Esophagus (tissue), 2 donors: ENCODE measurements around the gene TLR3. TPM values are rescaled to one million over a fixed set of nuclear protein-coding genes. Genes with fewer than 3 reads are reported as not detected.

Source experiments
- H3K27ac ChIP-seq, 2 donors: one replicate each; pipeline ENCODE4 v1.5.1; 2013; ENCODE audit warnings: low read depth in 2 of 2, mild to moderate bottlenecking in 2 of 2, inconsistent platforms in 1 of 2, low read length in 1 of 2, moderate library complexity in 1 of 2
- H3K27me3 ChIP-seq, 2 donors: one replicate each; pipeline ENCODE4 v1.6.1; 2013; ENCODE audit warnings: low read length in 2 of 2, control low read depth in 1 of 2, mild to moderate bottlenecking in 1 of 2; ENCODE audit not compliant: insufficient read depth in 2 of 2, control insufficient read depth in 1 of 2
- H3K36me3 ChIP-seq, 2 donors: one replicate each; pipeline ENCODE4 v1.6.1; 2013; ENCODE audit warnings: low read length in 1 of 2; ENCODE audit not compliant: control insufficient read depth in 2 of 2, insufficient read depth in 2 of 2
- H3K4me1 ChIP-seq, 2 donors: one replicate each; pipeline ENCODE4 v1.6.1; 2013; ENCODE audit warnings: low read length in 1 of 2; ENCODE audit not compliant: control insufficient read depth in 2 of 2, insufficient read depth in 2 of 2
- H3K4me3 ChIP-seq, 2 donors: one replicate each; pipeline ENCODE4 v1.5.1; 2013; ENCODE audit warnings: low read length in 2 of 2, mild to moderate bottlenecking in 2 of 2, low read depth in 1 of 2, moderate library complexity in 1 of 2
- H3K9me3 ChIP-seq, 2 donors: one replicate each; pipeline ENCODE4 v1.6.1; 2013; ENCODE audit warnings: mild to moderate bottlenecking in 2 of 2, low read depth in 1 of 2, low read length in 1 of 2, moderate library complexity in 1 of 2; ENCODE audit not compliant: control insufficient read depth in 2 of 2, insufficient read depth in 1 of 2
- WGBS, 2 donors: extraction: QIAGEN DNeasy Blood & Tissue Kit; methylation state at CpG; one replicate each; pipeline ENCODE4 v1.1.7; 2013; 5-methylcytosine and 5-hydroxymethylcytosine counted together
- polyA plus RNA-seq, 2 donors: library from polyadenylated mRNA; stranded (reverse); fragments of 200-250 nt; gene quantifications; one replicate each; pipeline ENCODE4 v1.2.3, GENCODE V29; 2013
- donor health status: healthy with polysubstance abuse.
- donor health status: Bipolar disorder and iron deficiency.

The TLR3 gene
- polyA plus RNA-seq, 2 donors: 2.1 to 3.6 TPM

DNA sequence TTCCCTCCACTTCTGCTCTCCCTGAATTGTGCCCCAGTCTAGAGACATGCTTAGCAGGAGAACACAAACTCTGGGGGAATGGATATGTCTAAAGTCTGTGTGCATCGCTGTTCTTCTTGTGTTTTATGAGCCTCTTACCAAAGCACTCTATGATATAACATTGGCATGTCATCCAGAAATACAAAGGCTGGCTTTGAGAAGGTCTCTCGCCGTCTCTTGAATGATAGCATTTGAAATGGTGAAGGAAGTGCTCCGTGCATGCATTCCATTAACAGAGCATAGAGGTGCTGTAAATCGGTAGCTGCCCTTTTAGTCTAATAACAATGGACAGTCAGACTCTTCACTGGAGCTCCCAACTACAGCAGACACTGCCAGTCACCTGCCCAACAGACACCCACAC, 28.4 kb downstream of the TLR3 start:
- Histone ChIP-seq H3K4me3 (no peak overlapping the region), H3K4me1 (no peaks in the 10 kb centered on the region), H3K9me3 (no peaks in the 10 kb centered on the region), H3K27me3 (no peaks in the 10 kb centered on the region), H3K27ac (no peak overlapping the region), H3K36me3 (no peaks in the 10 kb centered on the region)
- WGBS, 2 donors: 78 to 88% methylated on average over 5 of the region's 5 CpGs

DNA sequence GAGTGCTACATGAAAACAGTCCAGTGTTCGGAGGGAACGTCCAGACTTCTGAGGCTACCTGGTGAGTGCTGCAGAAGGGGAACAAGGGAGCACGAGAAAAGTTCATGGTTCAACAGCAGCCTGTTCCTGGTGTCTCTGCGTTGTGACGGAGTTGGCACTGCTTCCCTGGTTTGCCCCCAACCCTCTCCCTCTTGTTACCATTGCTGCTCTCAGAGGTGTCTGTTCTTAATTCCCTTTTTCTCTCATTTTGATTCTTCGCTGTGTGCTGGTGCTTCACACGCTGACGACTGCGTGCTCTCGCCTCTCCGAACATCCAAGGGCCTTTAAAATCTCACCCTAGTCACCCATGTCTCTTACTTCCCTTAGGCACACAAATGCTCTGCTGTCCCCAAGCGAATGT, 34.0 kb downstream of the TLR3 start:
- no peaks in the 10 kb centered on the region for H3K9me3 ChIP-seq
- H3K36me3 ChIP-seq: no peaks in the 10 kb centered on the region
- H3K27ac ChIP-seq: no peak overlapping the region
- H3K4me1 ChIP-seq: no peaks in the 10 kb centered on the region
- H3K27me3 ChIP-seq: peaks cover 0 to 5% of the 10 kb centered on the region in 2 donors
- WGBS, 2 donors: 92 to 94% methylated on average over 12 of the region's 12 CpGs
- no peak overlapping the region for H3K4me3 ChIP-seq

DNA sequence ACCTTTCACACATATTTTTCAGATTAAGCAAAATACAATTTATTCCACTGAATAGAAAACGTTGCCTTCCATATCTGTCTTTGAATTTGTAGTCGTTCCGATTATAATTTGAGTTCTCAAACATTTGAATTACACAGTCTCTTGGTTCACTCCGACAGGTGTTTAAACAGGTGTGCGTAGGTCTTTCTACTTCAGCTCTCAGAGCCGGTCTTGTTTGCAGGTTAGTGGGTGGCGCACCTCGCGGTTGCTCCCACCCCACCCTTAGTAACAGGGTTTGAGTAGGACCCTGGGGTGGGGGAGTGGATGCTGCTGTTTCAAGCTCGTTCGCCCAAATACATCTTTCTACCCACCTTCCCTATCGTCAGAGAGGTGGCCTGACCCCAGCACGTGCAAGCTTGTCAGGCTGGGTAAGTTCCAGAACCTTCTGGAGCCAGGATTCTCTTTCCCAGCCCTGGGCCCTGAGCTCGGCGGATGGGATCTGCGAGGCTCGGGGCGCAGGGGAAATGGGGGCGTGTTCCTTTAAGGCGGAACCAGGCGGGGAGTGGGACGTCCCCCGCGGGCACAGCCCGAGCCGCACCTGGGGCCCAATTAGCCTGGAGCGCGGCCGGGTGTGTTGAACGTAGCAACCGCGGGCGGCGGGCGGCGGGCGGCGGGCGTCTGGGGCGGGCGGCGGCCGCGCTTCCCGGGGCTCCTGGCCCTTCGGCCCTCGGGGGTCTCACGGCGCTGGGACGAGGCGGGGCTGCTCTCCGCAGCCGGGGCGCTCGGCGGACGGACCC, 35.3 kb downstream of the TLR3 start, which contains the start of gene FAM149A:
TSS of gene FAM149A (plus strand) at position 591 of the 776 bp plus-strand sequence.
- Histone ChIP-seq H3K4me3 (peak within 1 kb of the TSS; percentile 51 to 65), H3K4me1 (no peaks in the 10 kb centered on the region), H3K36me3 (no peaks in the 10 kb centered on the region), H3K27me3 (peaks cover 0 to 5% of the 10 kb centered on the region in 2 donors), H3K9me3 (no peaks in the 10 kb centered on the region), H3K27ac (no peak within 1 kb of the TSS)
- 17% methylated on average over 45 to 57 of the region's 57 CpGs for WGBS, 2 donors

DNA sequence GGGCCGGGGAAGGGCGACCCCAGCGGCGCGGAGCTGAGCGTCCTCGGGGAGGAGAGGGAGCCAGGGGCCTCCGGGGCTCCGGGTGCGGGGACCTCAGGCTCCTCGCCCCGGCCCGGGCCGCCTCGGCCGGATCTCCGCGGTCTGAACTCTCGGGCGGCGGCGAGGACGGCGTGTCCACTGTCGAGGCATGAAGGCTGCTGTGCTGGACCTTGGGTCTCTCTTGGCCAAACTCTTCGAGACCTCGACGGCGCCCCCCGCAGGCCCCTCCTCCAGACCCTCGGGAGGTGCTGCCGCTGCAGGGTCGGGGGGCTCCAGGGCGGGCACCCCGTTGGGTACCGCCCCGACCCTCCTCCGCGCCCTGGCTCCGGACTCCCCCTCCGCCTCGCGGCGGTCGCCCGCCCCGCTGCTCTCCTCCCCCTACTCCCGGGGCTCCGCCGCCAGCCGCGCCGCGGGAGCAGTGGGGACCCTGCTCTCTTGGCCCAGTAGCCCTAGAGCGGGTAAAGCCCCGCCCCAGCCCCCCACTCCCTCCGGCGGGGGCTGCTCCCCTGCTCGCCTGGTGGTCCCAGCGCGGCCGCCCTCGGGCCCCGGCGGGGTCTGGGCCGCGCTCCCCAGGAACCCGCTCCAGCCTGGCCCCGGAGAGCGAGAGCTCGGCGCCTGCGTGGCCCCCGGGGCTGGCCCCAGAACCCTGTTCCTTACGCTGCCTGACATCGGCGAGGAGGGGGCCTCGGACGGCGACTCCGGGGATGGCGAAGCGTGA, 36.1 kb downstream of the TLR3 start:
- H3K27me3 ChIP-seq: peaks cover 0 to 5% of the 10 kb centered on the region in 2 donors
- H3K4me1 ChIP-seq: no peaks in the 10 kb centered on the region
- H3K27ac ChIP-seq: no peak overlapping the region
- no peaks in the 10 kb centered on the region for H3K36me3 ChIP-seq
- H3K4me3 ChIP-seq: peak overlapping the region; percentile 51 to 65
- no peaks in the 10 kb centered on the region for H3K9me3 ChIP-seq
- 1 to 2% methylated on average over 65 to 83 of the region's 83 CpGs for WGBS, 2 donors

DNA sequence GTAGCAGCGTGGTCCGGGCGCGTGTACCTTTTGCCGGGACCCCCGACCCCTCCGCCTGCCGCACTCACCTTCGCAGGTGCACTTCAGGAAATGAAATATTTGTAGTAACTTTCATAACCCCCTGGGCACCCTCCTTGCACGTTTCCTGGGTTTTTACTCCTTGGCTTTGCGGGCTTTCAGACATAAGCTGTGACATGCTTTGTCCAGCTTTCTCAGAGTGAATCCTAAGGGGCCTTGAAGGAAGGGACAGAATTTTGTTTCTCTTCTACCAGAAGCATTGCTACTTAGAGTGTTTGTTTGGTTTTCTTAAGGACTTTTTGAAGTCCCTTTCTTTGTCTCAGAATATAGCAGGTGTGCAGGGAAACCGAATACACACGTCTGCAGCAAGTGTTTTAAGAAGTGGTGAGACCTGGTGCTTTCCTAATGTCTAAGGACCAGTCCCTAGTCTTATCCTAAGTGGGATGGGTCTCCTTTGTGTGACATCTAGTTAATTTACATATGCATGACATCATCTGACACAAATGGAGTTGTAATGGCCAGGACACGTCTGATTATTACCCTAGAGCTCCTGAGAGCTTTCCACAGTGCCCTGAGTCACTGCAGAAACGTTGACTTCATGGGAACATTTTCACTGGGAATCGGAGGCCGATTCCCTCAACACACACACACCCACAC, 36.8 kb downstream of the TLR3 start:
- Histone ChIP-seq H3K9me3 (no peaks in the 10 kb centered on the region), H3K36me3 (no peaks in the 10 kb centered on the region), H3K27me3 (peaks cover 0 to 5% of the 10 kb centered on the region in 2 donors), H3K4me3 (peak overlapping the region; percentile 51 to 65), H3K27ac (no peak overlapping the region), H3K4me1 (no peaks in the 10 kb centered on the region)
- 11 to 14% methylated on average over 17 of the region's 17 CpGs for WGBS, 2 donors

DNA sequence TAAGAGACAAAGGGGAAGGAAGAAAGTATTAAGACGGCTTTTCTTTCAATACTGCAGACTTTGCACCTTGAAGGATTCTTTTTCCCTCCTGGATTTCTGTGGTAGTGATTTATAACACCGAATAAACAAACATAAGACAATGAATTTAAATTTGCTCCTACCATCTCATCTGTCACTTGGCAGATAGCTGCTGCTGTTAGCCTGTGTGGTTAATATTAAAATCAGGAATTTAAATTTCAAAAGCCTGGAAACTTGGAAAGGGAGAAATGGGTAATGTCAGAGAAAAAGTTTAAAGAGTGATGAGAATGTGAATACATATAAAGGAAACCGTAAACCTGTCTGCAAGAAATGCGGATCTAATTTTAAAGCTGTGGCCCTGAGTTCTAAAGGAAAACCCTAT, 39.0 kb downstream of the TLR3 start:
- Histone ChIP-seq H3K4me3 (no peak overlapping the region), H3K9me3 (no peaks in the 10 kb centered on the region), H3K27me3 (peaks cover 0 to 5% of the 10 kb centered on the region in 2 donors), H3K36me3 (no peaks in the 10 kb centered on the region), H3K4me1 (no peaks in the 10 kb centered on the region), H3K27ac (no peak overlapping the region)
- WGBS, 2 donors: 68 to 73% methylated on average over 4 of the region's 4 CpGs

DNA sequence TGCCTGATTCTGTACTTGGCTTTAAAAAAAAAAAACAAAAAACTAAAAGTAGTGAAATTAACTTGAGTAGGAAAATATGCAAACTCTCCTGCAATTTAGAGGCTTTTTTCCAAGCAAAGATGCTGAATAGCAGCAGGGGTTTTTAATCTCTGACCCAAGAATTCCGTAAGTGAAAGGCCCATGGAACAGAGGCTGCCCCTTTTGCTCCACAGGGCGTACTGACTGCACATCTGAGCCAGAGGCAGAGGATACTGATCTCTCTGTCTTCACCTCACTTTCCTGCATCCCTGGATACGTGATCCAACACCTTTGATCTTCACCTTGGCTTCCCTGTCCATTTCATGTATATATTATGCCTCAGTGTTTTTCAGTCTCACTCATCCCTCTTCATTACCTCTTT, 39.4 kb downstream of the TLR3 start:
- no peaks in the 10 kb centered on the region for H3K36me3 ChIP-seq
- H3K27ac ChIP-seq: no peak overlapping the region
- H3K4me3 ChIP-seq: no peak overlapping the region
- H3K27me3 ChIP-seq: peaks cover 0 to 5% of the 10 kb centered on the region in 2 donors
- no peaks in the 10 kb centered on the region for H3K4me1 ChIP-seq
- no peaks in the 10 kb centered on the region for H3K9me3 ChIP-seq
- 75 to 86% methylated on average over 3 of the region's 3 CpGs for WGBS, 2 donors

DNA sequence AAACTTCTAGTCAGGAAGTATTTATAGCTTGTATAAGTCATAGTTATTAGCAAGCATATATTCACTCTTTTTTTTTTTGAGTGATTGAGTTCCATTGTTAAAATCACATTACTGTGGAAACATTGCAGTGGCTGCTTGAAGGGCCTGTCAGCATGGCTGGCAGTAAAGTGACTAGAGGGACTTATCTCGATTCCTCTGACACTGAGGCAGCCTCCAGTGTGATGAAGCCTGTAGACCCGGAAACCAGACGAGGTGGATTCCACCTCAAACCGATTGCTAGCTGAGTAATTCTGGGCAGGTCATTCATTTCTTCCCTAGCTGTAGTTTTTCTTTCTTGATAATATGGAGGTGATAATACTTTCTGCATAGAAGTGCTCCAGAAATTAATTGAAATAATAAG, 40.3 kb downstream of the TLR3 start:
- Histone ChIP-seq H3K9me3 (no peaks in the 10 kb centered on the region), H3K4me3 (no peak overlapping the region), H3K27ac (no peak overlapping the region), H3K36me3 (no peaks in the 10 kb centered on the region), H3K4me1 (no peaks in the 10 kb centered on the region), H3K27me3 (peaks cover 0 to 5% of the 10 kb centered on the region in 2 donors)
- WGBS, 2 donors: 66 to 79% methylated on average over 4 of the region's 4 CpGs

DNA sequence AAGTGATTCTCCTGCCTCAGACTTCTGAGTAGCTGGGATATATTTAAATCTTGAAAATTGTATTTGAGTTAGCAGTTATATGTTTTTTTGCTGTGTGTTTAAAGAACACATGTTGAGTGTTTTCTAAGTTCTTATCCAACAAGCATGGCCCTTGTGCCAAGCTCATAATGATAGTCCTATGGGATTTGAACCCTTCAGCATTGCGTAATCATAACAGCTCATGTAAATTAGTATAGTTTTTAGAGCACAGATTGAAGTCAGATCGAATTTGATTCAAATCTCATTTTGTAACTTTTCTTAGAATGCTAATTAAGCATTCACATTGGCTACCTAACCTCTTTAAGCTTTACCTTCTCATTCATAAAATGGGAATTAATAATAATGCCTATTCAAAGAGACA, 47.7 kb downstream of the TLR3 start:
- H3K4me1 ChIP-seq: no peaks in the 10 kb centered on the region
- H3K27ac ChIP-seq: no peak overlapping the region
- no peaks in the 10 kb centered on the region for H3K27me3 ChIP-seq
- H3K4me3 ChIP-seq: no peak overlapping the region
- no peaks in the 10 kb centered on the region for H3K36me3 ChIP-seq
- H3K9me3 ChIP-seq: no peaks in the 10 kb centered on the region
- 82 to 83% methylated on average over 2 of the region's 2 CpGs for WGBS, 2 donors
